Neural cell (in vitro differentiated cells): Measurements from ENCODE around the gene RBM19. TPM values are rescaled to one million over a fixed set of nuclear protein-coding genes. Genes with fewer than 3 reads are reported as not detected.

Source experiments
- H2AFZ ChIP-seq: fragments of 200-600, 300-800 bp; sonication (generic), shearing (Covaris generic); 2 replicates; pipeline ENCODE4 v1.6.0; 2014; ENCODE audit warnings: low read depth, mild to moderate bottlenecking, antibody characterized with exemption, low read length, moderate library complexity
- H3F3A ChIP-seq: fragments of 200-600 bp; shearing (Covaris generic); 2 replicates; pipeline ENCODE4 v1.6.1; 2016; ENCODE audit warnings: mild to moderate bottlenecking, moderate library complexity, mixed read lengths, antibody characterized with exemption, low read length; ENCODE audit not compliant: insufficient read depth, poor library complexity, severe bottlenecking
- H3K27ac ChIP-seq: fragments of 200-600, 300-800 bp; sonication (generic), shearing (Covaris generic); 2 replicates; pipeline ENCODE4 v1.5.1; 2014; ENCODE audit warnings: mild to moderate bottlenecking, low read length, moderate library complexity
- H3K27me3 ChIP-seq: fragments of 300-800, 200-600 bp; sonication (generic), shearing (Covaris generic); 2 replicates; pipeline ENCODE4 v1.6.0; 2014; ENCODE audit warnings: mild to moderate bottlenecking, low read depth, low read length, moderate library complexity; ENCODE audit not compliant: insufficient read depth
- H3K36me3 ChIP-seq: fragments of 300-800, 200-600 bp; sonication (generic), shearing (Covaris generic); 2 replicates; pipeline ENCODE4 v1.5.1; 2014; ENCODE audit warnings: mild to moderate bottlenecking, antibody characterized with exemption, low read length, moderate library complexity; ENCODE audit not compliant: insufficient read depth
- H3K4me2 ChIP-seq: fragments of 300-800, 200-600 bp; sonication (generic), shearing (Covaris generic); 2 replicates; pipeline ENCODE4 v1.6.0; 2014; ENCODE audit warnings: mild to moderate bottlenecking, low read length
- H3K4me3 ChIP-seq: fragments of 300-800, 200-600 bp; sonication (generic), shearing (Covaris generic); 2 replicates; pipeline ENCODE4 v1.5.1; 2014; ENCODE audit warnings: mild to moderate bottlenecking, low read length, moderate library complexity
- H3K79me2 ChIP-seq: fragments of 200-600 bp; shearing (Covaris generic); replicated peaks from 2 replicates; pipeline ENCODE4 v1.6.0; 2014; ENCODE audit warnings: mild to moderate bottlenecking, low read length, moderate library complexity; ENCODE audit not compliant: insufficient read depth
- H3K9ac ChIP-seq: fragments of 300-800, 200-600 bp; sonication (generic), shearing (Covaris generic); 2 replicates; pipeline ENCODE4 v1.6.1; 2016; ENCODE audit warnings: mild to moderate bottlenecking, low read length, mixed read lengths
- H3K9me2 ChIP-seq: fragments of 200-600 bp; shearing (Covaris generic); 2 replicates; pipeline ENCODE4 v1.6.1; 2016; ENCODE audit warnings: mild to moderate bottlenecking, low read length, mixed read lengths; ENCODE audit not compliant: insufficient read depth
- H3K9me3 ChIP-seq: fragments of 200-600, 300-800 bp; sonication (generic), shearing (Covaris generic); 2 replicates; pipeline ENCODE4 v1.6.1; 2016; ENCODE audit warnings: mild to moderate bottlenecking, mixed run types, low read length, moderate library complexity, mixed read lengths
- H4K20me1 ChIP-seq: fragments of 200-600 bp; shearing (Covaris generic); 2 replicates; pipeline ENCODE4 v1.6.1; 2016; ENCODE audit warnings: mild to moderate bottlenecking, mixed run types; ENCODE audit not compliant: insufficient read depth
- CTCF ChIP-seq: fragments of 450-650 bp; IDR thresholded peaks from 2 replicates; pipeline ENCODE4 v1.5.1; 2014; ENCODE audit warnings: antibody characterized with exemption, mild to moderate bottlenecking, moderate library complexity; ENCODE audit not compliant: poor library complexity, severe bottlenecking
- EP300 ChIP-seq: fragments of 450-650 bp; conservative IDR thresholded peaks from 2 replicates; pipeline ENCODE4 v1.6.1; 2014; ENCODE audit warnings: antibody characterized with exemption, mild to moderate bottlenecking, moderate library complexity; ENCODE audit not compliant: poor library complexity, severe bottlenecking
- EZH2 ChIP-seq: fragments of 200-600, 300-800 bp; shearing (Covaris generic), sonication (generic); IDR thresholded peaks from 2 replicates; pipeline ENCODE4 v1.6.1; 2014; ENCODE audit warnings: antibody characterized with exemption, low read length, borderline replicate concordance, mild to moderate bottlenecking; ENCODE audit not compliant: insufficient read depth, poor library complexity, severe bottlenecking
- MXI1 ChIP-seq: fragments of 450-650 bp; conservative IDR thresholded peaks from 2 replicates; pipeline ENCODE4 v1.6.1; 2014; ENCODE audit warnings: antibody characterized with exemption, mild to moderate bottlenecking; ENCODE audit not compliant: poor library complexity, severe bottlenecking
- POLR2AphosphoS5 ChIP-seq: IDR thresholded peaks from 2 replicates; pipeline ENCODE4 v1.6.1; 2012
- RAD21 ChIP-seq: fragments of 450-650 bp; conservative IDR thresholded peaks from 2 replicates; pipeline ENCODE4 v1.6.1; 2014; ENCODE audit warnings: antibody characterized with exemption, mild to moderate bottlenecking, moderate library complexity
- REST ChIP-seq: IDR thresholded peaks from 2 replicates; pipeline ENCODE4 v1.6.1; 2012; ENCODE audit warnings: borderline replicate concordance
- SMC3 ChIP-seq: fragments of 450-650 bp; conservative IDR thresholded peaks from 2 replicates; pipeline ENCODE4 v1.6.1; 2014; ENCODE audit warnings: antibody characterized with exemption, mild to moderate bottlenecking, moderate library complexity; ENCODE audit not compliant: poor library complexity
- TAF1 ChIP-seq: IDR thresholded peaks from 2 replicates; pipeline ENCODE4 v1.6.1; 2012; ENCODE audit warnings: low read depth
- polyA plus RNA-seq: library from polyadenylated mRNA; depleted of rRNA; stranded (reverse); fragments of >200 nt; gene quantifications from 2 replicates; pipeline ENCODE4 v1.2.3, GENCODE V29; 2014

Gene RBM19
- polyA plus RNA-seq, 1 donor from 2014 or later, result 14.2 TPM

- H3K27me3 ChIP-seq, result no peaks in the 10 kb centered on the region
- no peak overlapping the region for H3K4me3 ChIP-seq
- no peak overlapping the region for H2AFZ ChIP-seq
- no peaks in the 10 kb centered on the region for H3K9me3 ChIP-seq
- no peaks in the 10 kb centered on the region for H3F3A ChIP-seq
- TF ChIP-seq REST, result no peak
- TF ChIP-seq TAF1, result no peak
- no peak for TF ChIP-seq POLR2AphosphoS5
- no peak for TF ChIP-seq EP300
- TF ChIP-seq MXI1, result no peak
- TF ChIP-seq EZH2, result no peak
- TF ChIP-seq RAD21, result no peak
- TF ChIP-seq CTCF, result no peak
- no peak for TF ChIP-seq SMC3
- no peaks in the 10 kb centered on the region for H3K36me3 ChIP-seq
- no peaks in the 10 kb centered on the region for H3K9me2 ChIP-seq
- no peaks in the 10 kb centered on the region for H3K79me2 ChIP-seq
- no peak overlapping the region for H3K4me2 ChIP-seq
- H3K27ac ChIP-seq, result no peak overlapping the region
- no peaks in the 10 kb centered on the region for H4K20me1 ChIP-seq
- H3K9ac ChIP-seq, result no peak overlapping the region
Measured at GRCh38 chr12:113896194-113896593, 69.9 kb downstream of the RBM19 start.

GRCh38 chr12:113895176-113895575 is 70.9 kb downstream of the RBM19 start:
- no peaks in the 10 kb centered on the region for H3K27me3 ChIP-seq
- no peaks in the 10 kb centered on the region for H4K20me1 ChIP-seq
- H3K9me3 ChIP-seq, result no peaks in the 10 kb centered on the region
- H3F3A ChIP-seq, result no peaks in the 10 kb centered on the region
- no peak for TF ChIP-seq TAF1
- H3K9ac ChIP-seq, result no peak overlapping the region
- H3K27ac ChIP-seq, result no peak overlapping the region
- H3K4me2 ChIP-seq, result no peak overlapping the region
- no peak overlapping the region for H2AFZ ChIP-seq
- no peaks in the 10 kb centered on the region for H3K36me3 ChIP-seq
- H3K4me3 ChIP-seq, result no peak overlapping the region
- no peaks in the 10 kb centered on the region for H3K79me2 ChIP-seq
- no peaks in the 10 kb centered on the region for H3K9me2 ChIP-seq

GRCh38 chr12:113894697-113895096 is 71.4 kb downstream of the RBM19 start:
- no peak for TF ChIP-seq TAF1
- TF ChIP-seq MXI1, result no peak
- no peak for TF ChIP-seq RAD21
- no peak for TF ChIP-seq POLR2AphosphoS5
- no peak for TF ChIP-seq CTCF
- TF ChIP-seq EP300, result no peak
- no peak for TF ChIP-seq EZH2
- TF ChIP-seq REST, result no peak
- no peak for TF ChIP-seq SMC3
- H3K4me2 ChIP-seq, result no peak overlapping the region
- no peaks in the 10 kb centered on the region for H3K79me2 ChIP-seq
- H3K9me3 ChIP-seq, result no peaks in the 10 kb centered on the region
- H4K20me1 ChIP-seq, result no peaks in the 10 kb centered on the region
- no peak overlapping the region for H3K27ac ChIP-seq
- no peaks in the 10 kb centered on the region for H3F3A ChIP-seq
- H3K9ac ChIP-seq, result no peak overlapping the region
- H2AFZ ChIP-seq, result no peak overlapping the region
- H3K9me2 ChIP-seq, result no peaks in the 10 kb centered on the region
- no peak overlapping the region for H3K4me3 ChIP-seq
- H3K27me3 ChIP-seq, result no peaks in the 10 kb centered on the region
- no peaks in the 10 kb centered on the region for H3K36me3 ChIP-seq
